ENCODE data around the gene PCDHB13. TPM values are rescaled to one million over a fixed set of nuclear protein-coding genes. Genes with fewer than 3 reads are reported as not detected.

Gene PCDHB13
- total and polyA plus RNA-seq, 4 donors: 0.11 to 0.42 (median 0.18) TPM

GRCh38 chr5:141180313-141180712, 33.4 kb upstream of the PCDHB13 start:
- H3K27me3 ChIP-seq (ENCODE audit: control insufficient read depth in 4 of 4, insufficient read depth in 4 of 4, low read length in 3 of 4): peaks cover 0 to 13% (median 2%) of the 10 kb centered on the region in 4 donors
- no peak for TF ChIP-seq RXRA (IDR thresholded peaks at IDR 0.05)
- TF ChIP-seq ZBTB33 (IDR thresholded peaks at IDR 0.05): no peak
- no peak for TF ChIP-seq FOXA1 (IDR thresholded peaks at IDR 0.05)
- TF ChIP-seq TAF1 (conservative IDR thresholded peaks at IDR 0.05): no peak
- TF ChIP-seq FOXA2 (IDR thresholded peaks at IDR 0.05): no peak
- TF ChIP-seq HNF4A (conservative IDR thresholded peaks at IDR 0.05): no peak
- no peak for TF ChIP-seq EGR1 (IDR thresholded peaks at IDR 0.05; ENCODE audit: low read depth in 2 of 2)
- TF ChIP-seq JUND (IDR thresholded peaks at IDR 0.05): no peak
- no peak for TF ChIP-seq HNF4G (IDR thresholded peaks at IDR 0.05)
- TF ChIP-seq YY1 (IDR thresholded peaks at IDR 0.05): no peak
- TF ChIP-seq NR2F2 (IDR thresholded peaks at IDR 0.05): no peak
- no peak for TF ChIP-seq ATF3 (IDR thresholded peaks at IDR 0.05)
- TF ChIP-seq GABPA (IDR thresholded peaks at IDR 0.05 in 1 of 2, conservative IDR thresholded peaks at IDR 0.05 in 1 of 2): no peak
- TF ChIP-seq RAD21 (IDR thresholded peaks at IDR 0.05): no peak
- no peak for TF ChIP-seq REST (IDR thresholded peaks at IDR 0.05)
- TF ChIP-seq SP1 (IDR thresholded peaks at IDR 0.05): no peak
- no peak for TF ChIP-seq MAX (IDR thresholded peaks at IDR 0.05)
- TF ChIP-seq CTCF (IDR thresholded peaks at IDR 0.05; ENCODE audit: low read depth, low read length, missing input control): no peak
- 27% methylated on average over 1 of the region's 1 CpG for WGBS
- H3K9me3 ChIP-seq (ENCODE audit: control insufficient read depth in 4 of 4, low read length in 3 of 4): peaks cover 20 to 50% (median 26%) of the 10 kb centered on the region in 4 donors
- no peak overlapping the region for H3K9ac ChIP-seq (ENCODE audit: low read depth in 1 of 2, low read length in 2 of 2)
- no peak overlapping the region for H3K4me3 ChIP-seq (ENCODE audit: low read depth in 1 of 3, low read length in 3 of 3)
- H3K36me3 ChIP-seq (ENCODE audit: control insufficient read depth in 4 of 4, insufficient read depth in 3 of 4, low read depth in 1 of 4, low read length in 3 of 4): no peaks in the 10 kb centered on the region
- DNase-seq (ENCODE audit: low spot score): no peak
- H3K27ac ChIP-seq (ENCODE audit: low read depth in 1 of 2, low read length in 2 of 2): no peak overlapping the region
- H3K4me1 ChIP-seq (ENCODE audit: control insufficient read depth in 4 of 4, insufficient read depth in 4 of 4, low read length in 3 of 4): no peaks in the 10 kb centered on the region

Measured in liver (tissue), 9 donors.